A549 (cell line): ENCODE measurements around the gene NPNT.

Experiments
- CHD2 ChIP-seq: fragments of 150-350 bp; IDR thresholded peaks from 2 replicates; pipeline ENCODE4 v1.6.1; 2014; ENCODE audit warnings: low read length; ENCODE audit not compliant: partially characterized antibody
- FOSB ChIP-seq: fragments of 250-450 bp; sonication (Bioruptor Pico); IDR thresholded peaks from 2 replicates; pipeline ENCODE4 v1.5.0; 2020; ENCODE audit warnings: mild to moderate bottlenecking, moderate library complexity
- JUN ChIP-seq, 2 experiments: fragments of >200 bp; sonication (Bioruptor Twin); formaldehyde crosslinking; IDR thresholded peaks; 2 replicates in 1 of 2; 3 replicates in 1 of 2; pipeline ENCODE4 v1.6.1; 2016 to 2017
- JUNB ChIP-seq: fragments of >200 bp; sonication (Bioruptor Twin); formaldehyde crosslinking; IDR thresholded peaks from 2 replicates; pipeline ENCODE4 v1.6.1; 2016
- NFE2L2 ChIP-seq: fragments of 150-350 bp; conservative IDR thresholded peaks from 2 replicates; pipeline ENCODE4 v1.6.1; 2014; ENCODE audit warnings: low read length
- POLR2A ChIP-seq: IDR thresholded peaks from 2 replicates; pipeline ENCODE4 v1.6.1; 2012; ENCODE audit warnings: mild to moderate bottlenecking, low read length
- RCOR1 ChIP-seq: fragments of 150-350 bp; IDR thresholded peaks from 2 replicates; pipeline ENCODE4 v1.6.1; 2014; ENCODE audit warnings: antibody characterized with exemption, low read length, low read depth
- TF ChIP-seq, protein P1 (sequence below): fragments of >200 bp; sonication (Bioruptor Twin); formaldehyde crosslinking; IDR thresholded peaks from 3 replicates; pipeline ENCODE4 v1.5.1; 2016
- TF ChIP-seq, protein P2 (sequence below): fragments of 200-600 bp; sonication (generic); IDR thresholded peaks from 2 replicates; pipeline ENCODE4 v1.6.1; 2016; ENCODE audit warnings: antibody characterized with exemption, mild to moderate bottlenecking, moderate library complexity

DNA sequence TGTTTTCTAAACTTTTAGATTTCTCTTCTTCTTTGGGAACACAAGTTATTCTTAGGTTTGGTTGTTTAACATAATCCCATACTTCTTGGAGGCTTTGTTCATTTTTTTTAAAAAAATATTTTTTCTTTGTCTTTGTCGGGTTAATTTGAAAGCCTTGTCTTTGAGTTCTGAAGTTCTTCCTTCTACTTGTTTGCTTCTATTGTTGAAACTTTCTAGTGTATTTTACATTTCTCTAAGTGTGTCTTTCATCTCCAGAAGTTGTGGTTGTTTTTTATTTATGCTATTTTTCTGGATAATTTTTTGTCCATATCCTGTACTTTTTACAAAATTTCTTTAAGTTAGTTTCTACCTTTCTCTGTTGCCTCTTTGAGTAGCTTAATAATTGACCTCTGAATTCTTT is 116.1 kb downstream of the NPNT start:
- TF ChIP-seq, protein P1, sequence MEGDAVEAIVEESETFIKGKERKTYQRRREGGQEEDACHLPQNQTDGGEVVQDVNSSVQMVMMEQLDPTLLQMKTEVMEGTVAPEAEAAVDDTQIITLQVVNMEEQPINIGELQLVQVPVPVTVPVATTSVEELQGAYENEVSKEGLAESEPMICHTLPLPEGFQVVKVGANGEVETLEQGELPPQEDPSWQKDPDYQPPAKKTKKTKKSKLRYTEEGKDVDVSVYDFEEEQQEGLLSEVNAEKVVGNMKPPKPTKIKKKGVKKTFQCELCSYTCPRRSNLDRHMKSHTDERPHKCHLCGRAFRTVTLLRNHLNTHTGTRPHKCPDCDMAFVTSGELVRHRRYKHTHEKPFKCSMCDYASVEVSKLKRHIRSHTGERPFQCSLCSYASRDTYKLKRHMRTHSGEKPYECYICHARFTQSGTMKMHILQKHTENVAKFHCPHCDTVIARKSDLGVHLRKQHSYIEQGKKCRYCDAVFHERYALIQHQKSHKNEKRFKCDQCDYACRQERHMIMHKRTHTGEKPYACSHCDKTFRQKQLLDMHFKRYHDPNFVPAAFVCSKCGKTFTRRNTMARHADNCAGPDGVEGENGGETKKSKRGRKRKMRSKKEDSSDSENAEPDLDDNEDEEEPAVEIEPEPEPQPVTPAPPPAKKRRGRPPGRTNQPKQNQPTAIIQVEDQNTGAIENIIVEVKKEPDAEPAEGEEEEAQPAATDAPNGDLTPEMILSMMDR: no peak
- TF ChIP-seq JUNB (no peak), NFE2L2 (no peak), RCOR1 (no peak), POLR2A (no peak), CHD2 (no peak), FOSB (no peak), JUN (IDR thresholded peaks at IDR 0.05) (no peak)
- TF ChIP-seq, protein P2, sequence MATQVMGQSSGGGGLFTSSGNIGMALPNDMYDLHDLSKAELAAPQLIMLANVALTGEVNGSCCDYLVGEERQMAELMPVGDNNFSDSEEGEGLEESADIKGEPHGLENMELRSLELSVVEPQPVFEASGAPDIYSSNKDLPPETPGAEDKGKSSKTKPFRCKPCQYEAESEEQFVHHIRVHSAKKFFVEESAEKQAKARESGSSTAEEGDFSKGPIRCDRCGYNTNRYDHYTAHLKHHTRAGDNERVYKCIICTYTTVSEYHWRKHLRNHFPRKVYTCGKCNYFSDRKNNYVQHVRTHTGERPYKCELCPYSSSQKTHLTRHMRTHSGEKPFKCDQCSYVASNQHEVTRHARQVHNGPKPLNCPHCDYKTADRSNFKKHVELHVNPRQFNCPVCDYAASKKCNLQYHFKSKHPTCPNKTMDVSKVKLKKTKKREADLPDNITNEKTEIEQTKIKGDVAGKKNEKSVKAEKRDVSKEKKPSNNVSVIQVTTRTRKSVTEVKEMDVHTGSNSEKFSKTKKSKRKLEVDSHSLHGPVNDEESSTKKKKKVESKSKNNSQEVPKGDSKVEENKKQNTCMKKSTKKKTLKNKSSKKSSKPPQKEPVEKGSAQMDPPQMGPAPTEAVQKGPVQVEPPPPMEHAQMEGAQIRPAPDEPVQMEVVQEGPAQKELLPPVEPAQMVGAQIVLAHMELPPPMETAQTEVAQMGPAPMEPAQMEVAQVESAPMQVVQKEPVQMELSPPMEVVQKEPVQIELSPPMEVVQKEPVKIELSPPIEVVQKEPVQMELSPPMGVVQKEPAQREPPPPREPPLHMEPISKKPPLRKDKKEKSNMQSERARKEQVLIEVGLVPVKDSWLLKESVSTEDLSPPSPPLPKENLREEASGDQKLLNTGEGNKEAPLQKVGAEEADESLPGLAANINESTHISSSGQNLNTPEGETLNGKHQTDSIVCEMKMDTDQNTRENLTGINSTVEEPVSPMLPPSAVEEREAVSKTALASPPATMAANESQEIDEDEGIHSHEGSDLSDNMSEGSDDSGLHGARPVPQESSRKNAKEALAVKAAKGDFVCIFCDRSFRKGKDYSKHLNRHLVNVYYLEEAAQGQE: no peak
